Large intestine (tissue), 3 donors: ENCODE measurements around the gene MLLT3. TPM values are rescaled to one million over a fixed set of nuclear protein-coding genes. Genes with fewer than 3 reads are reported as not detected.
A peak's percentile ranks its signal among the peaks of the same experiment; 100 is the strongest.

ENCODE experiments used
- DNase-seq, 2 donors: peaks; one replicate each; pipeline versions ENCODE4 v3.0.0 to v3.0.0-alpha.2; 2013
- H3K27ac ChIP-seq: one replicate; pipeline ENCODE4 v1.5.1; 2013; ENCODE audit warnings: low read length
- H3K27me3 ChIP-seq: 2 replicates; pipeline ENCODE4 v1.6.1; 2013; ENCODE audit warnings: low read length; ENCODE audit not compliant: control insufficient read depth, insufficient read depth
- H3K36me3 ChIP-seq: 2 replicates; pipeline ENCODE4 v1.6.1; 2013; ENCODE audit warnings: low read length; ENCODE audit not compliant: control insufficient read depth, insufficient read depth
- H3K4me1 ChIP-seq: one replicate; pipeline ENCODE4 v1.6.1; 2013; ENCODE audit warnings: low read length; ENCODE audit not compliant: control insufficient read depth, insufficient read depth
- H3K4me3 ChIP-seq: one replicate; pipeline ENCODE4 v1.5.1; 2013; ENCODE audit warnings: low read length
- H3K9me3 ChIP-seq: one replicate; pipeline ENCODE4 v1.6.1; 2013; ENCODE audit warnings: mild to moderate bottlenecking, low read depth, low read length, moderate library complexity; ENCODE audit not compliant: control insufficient read depth
- WGBS: methylation state at CpG from one replicate; pipeline ENCODE4 v1.1.5; 2013; ENCODE audit warnings: low lambda C conversion rate; ENCODE audit not compliant: insufficient coverage; 5-methylcytosine and 5-hydroxymethylcytosine counted together
- polyA plus RNA-seq: library from polyadenylated mRNA; unstranded; fragments of 120-200 nt; gene quantifications from one replicate; pipeline ENCODE4 v1.2.1, GENCODE V29; 2013

Gene MLLT3
- polyA plus RNA-seq, 1 donor: 25.0 TPM

DNA sequence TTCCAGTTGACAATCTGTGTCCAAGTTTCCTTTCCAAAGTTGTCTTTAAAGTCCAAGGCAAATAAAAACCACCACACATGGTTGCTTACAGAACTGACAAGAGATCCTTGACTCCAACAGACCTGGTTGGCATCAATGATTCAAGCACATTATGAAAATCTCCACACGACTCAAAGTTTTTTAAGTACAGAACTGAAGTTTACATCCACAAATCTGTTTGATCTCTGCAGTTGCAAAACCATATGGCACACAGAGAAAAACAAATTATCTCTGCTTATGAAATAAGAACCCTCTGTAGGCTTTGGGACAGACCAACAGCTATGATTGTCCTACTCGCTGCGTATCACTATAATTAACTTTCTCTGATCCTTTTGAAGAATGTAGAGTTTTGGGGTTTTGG, 60.8 kb downstream of the MLLT3 start:
- WGBS: 80% methylated on average over 1 of the region's 3 CpGs
- H3K4me1 ChIP-seq: no peaks in the 10 kb centered on the region
- no peak for DNase-seq
- H3K36me3 ChIP-seq: no peaks in the 10 kb centered on the region
- no peak overlapping the region for H3K27ac ChIP-seq
- no peak overlapping the region for H3K4me3 ChIP-seq
- no peaks in the 10 kb centered on the region for H3K9me3 ChIP-seq
- no peaks in the 10 kb centered on the region for H3K27me3 ChIP-seq

DNA sequence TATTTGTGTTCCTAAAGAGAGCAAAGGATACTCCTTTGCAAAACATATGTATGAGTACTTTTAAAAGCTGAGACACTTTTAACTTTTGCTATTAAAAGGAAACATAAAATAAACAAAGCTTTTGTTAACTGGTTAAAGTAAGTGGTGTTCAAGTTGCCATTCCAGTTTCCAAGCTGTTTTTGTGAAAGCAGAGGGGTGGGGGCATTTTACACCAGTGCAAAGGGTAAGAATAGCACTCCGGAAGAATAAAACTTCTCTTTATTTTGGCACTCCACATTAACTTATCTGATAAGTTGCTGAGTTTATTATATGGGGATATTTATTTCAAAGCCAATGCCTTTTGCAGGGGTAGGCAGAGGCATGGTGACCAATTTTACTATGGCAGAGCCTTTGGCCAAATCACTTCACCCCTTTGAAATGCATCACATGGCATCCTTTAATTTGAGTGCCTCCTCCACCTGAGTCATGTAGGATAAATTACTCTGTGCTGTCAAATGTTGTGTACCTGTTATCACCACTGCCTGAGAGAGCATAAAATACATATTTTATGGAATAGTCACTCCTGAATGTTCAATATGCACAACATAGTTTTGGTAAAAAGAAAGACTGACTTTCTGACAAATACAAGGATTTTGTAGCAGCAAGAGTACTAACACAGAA, 62.9 kb downstream of the MLLT3 start:
- Histone ChIP-seq H3K27me3 (no peaks in the 10 kb centered on the region), H3K9me3 (no peaks in the 10 kb centered on the region), H3K4me1 (no peaks in the 10 kb centered on the region), H3K4me3 (no peak overlapping the region), H3K27ac (no peak overlapping the region), H3K36me3 (no peaks in the 10 kb centered on the region)
- peak in 1 of 2 donors; percentile 24 for DNase-seq
- 20% methylated on average over 1 of the region's 1 CpG for WGBS

DNA sequence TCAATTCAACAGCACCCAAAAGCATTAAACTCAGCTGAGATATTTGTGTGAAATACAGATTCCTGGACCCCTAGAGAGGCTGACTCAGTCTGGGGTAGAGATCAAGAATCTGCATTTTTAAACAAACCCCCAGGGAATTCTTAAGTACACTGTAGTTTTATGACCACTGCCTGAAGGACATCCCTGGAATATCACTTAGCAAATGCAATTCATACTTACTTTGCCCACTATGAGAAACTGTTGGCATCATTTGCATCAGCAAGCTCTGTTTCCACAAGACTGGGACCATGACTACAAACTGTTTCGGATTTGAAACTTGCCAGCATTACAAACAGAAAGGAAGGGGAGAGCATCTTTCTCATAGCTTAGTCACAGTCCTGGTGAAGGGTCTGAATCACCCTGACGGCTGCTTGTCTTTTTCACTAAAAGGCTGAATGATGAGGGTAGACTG, 63.7 kb downstream of the MLLT3 start:
- Histone ChIP-seq H3K27me3 (no peaks in the 10 kb centered on the region), H3K36me3 (no peaks in the 10 kb centered on the region), H3K9me3 (no peaks in the 10 kb centered on the region), H3K4me1 (no peaks in the 10 kb centered on the region), H3K4me3 (no peak overlapping the region), H3K27ac (no peak overlapping the region)
- no CpG with 5 or more reads among the region's 2 CpGs for WGBS
- DNase-seq: no peak

GRCh38 chr9:20557890-20558565, 64.3 kb downstream of the MLLT3 start:
- Histone ChIP-seq H3K9me3 (no peaks in the 10 kb centered on the region), H3K27ac (no peak overlapping the region), H3K4me3 (no peak overlapping the region), H3K27me3 (no peaks in the 10 kb centered on the region), H3K36me3 (no peaks in the 10 kb centered on the region), H3K4me1 (no peaks in the 10 kb centered on the region)
- DNase-seq: no peak
- WGBS: 73% methylated on average over 3 of the region's 5 CpGs

DNA sequence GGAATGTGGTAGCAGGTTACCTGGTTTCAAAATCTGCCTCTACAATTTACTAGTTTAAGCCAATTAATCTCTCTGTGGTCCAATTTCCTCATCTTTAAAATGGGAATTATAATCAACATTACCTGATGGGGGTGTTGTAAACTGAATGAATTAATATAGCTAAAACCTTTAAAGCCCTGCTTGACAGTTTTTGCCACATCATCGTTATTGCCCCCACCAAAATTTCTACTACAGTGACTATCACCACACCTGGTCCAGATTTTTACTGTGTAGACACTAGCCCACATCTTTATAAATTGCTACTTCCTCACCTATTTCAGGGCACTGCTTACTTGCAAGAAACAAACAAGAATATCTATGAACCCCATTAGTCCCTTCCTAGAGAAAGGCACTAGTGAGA, 65.0 kb downstream of the MLLT3 start:
- no peak for DNase-seq
- WGBS: 100% methylated on average over 1 of the region's 1 CpG
- Histone ChIP-seq H3K4me3 (no peak overlapping the region), H3K36me3 (no peaks in the 10 kb centered on the region), H3K9me3 (no peaks in the 10 kb centered on the region), H3K27me3 (no peaks in the 10 kb centered on the region), H3K27ac (no peak overlapping the region), H3K4me1 (no peaks in the 10 kb centered on the region)

DNA sequence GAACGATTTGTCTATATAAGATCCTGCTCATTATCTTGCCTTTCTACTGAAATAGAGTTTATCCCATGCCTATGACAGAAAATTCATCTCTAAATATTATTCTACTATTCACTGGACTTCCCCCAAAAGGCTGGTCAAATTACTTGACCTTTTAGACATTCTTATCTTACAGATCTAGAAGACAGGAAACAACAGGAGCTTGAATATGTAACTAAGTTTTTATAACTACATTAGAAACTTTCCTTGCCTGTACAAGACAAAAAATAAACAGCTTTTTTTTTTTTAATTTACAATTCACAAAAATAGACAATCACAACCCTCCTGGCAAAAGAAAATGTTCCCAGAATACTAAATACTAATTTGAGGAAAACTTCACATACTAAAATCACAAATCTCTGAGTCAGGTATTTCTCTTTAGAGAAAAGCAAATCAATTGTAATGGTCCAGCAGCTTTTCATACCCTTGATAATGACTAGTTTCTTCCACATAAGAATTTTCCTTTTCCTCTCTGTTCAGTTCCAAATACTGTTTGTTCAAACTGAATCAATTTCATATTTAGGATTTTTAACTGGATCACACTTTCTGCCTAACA, 68.6 kb downstream of the MLLT3 start:
- Histone ChIP-seq H3K27me3 (no peaks in the 10 kb centered on the region), H3K27ac (no peak overlapping the region), H3K4me1 (peaks cover 8% of the 10 kb centered on the region), H3K36me3 (no peaks in the 10 kb centered on the region), H3K9me3 (no peaks in the 10 kb centered on the region), H3K4me3 (no peak overlapping the region)
- WGBS: no CpG with 5 or more reads among the region's 1 CpG
- no peak for DNase-seq

DNA sequence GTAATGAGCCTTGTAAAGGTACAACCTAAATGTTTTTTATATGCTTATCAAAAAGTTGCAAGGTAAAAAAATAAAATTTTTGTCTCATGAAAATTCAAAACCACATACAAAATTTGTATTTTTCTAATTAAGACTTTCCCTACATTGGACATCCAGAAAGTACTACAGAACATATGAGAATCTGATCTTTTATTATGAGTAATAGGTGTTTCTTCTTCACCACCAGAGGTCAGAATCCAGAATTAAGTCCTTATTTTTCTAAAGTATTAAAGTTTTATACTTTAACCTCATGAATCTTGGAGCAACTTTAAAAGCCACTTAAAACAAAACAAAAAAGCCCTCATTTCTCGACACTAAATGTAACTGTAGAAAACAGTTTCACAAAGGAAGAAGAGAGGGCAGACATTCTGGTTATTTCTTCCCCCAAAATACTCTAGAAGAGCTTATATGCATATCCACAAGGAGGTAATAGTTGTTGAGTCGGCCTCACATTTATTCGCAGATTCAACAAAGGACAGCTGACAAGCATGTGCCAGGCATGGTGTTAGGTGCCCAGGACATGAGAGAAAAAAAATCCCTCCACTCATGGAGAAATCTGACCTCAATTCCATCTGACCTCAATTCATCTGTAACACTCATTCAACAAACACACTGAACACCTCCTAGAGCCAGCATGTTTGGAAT, 69.3 kb downstream of the MLLT3 start:
- WGBS: no CpG with 5 or more reads among the region's 3 CpGs
- Histone ChIP-seq H3K27ac (no peak overlapping the region), H3K4me3 (no peak overlapping the region), H3K27me3 (no peaks in the 10 kb centered on the region), H3K9me3 (no peaks in the 10 kb centered on the region), H3K4me1 (peaks cover 8% of the 10 kb centered on the region), H3K36me3 (no peaks in the 10 kb centered on the region)
- DNase-seq: peak in 1 of 2 donors; percentile 20

DNA sequence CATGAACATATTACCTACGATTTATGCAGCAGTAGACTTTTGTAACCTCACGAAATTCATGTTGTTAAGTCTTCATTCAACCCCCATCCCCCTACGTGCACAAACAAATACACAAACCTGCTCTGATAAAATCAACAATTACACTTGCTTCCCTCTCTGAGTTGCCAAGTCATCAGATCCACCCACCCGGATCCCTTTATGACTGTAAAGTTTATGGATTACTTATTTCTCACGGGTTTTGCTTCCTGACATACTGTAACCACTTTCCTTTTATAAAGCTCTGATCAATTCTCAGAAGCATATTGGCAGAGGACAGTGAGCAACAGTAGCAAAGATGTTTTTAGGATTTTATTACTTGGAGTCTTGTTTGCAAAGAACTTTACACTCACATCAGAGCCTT, 70.5 kb downstream of the MLLT3 start:
- 20% methylated on average over 1 of the region's 5 CpGs for WGBS
- DNase-seq: peak; percentile 42 to 83
- H3K4me1 ChIP-seq: peaks cover 8% of the 10 kb centered on the region
- H3K9me3 ChIP-seq: no peaks in the 10 kb centered on the region
- H3K36me3 ChIP-seq: no peaks in the 10 kb centered on the region
- H3K27ac ChIP-seq: peak overlapping the region; percentile 37
- H3K27me3 ChIP-seq: no peaks in the 10 kb centered on the region
- no peak overlapping the region for H3K4me3 ChIP-seq

GRCh38 chr9:20551236-20551635, 71.1 kb downstream of the MLLT3 start:
- no peak overlapping the region for H3K4me3 ChIP-seq
- H3K9me3 ChIP-seq: no peaks in the 10 kb centered on the region
- peak; percentile 14 to 58 for DNase-seq
- H3K4me1 ChIP-seq: peaks cover 8% of the 10 kb centered on the region
- H3K27ac ChIP-seq: peak overlapping the region; percentile 37
- no peaks in the 10 kb centered on the region for H3K36me3 ChIP-seq
- no peaks in the 10 kb centered on the region for H3K27me3 ChIP-seq

DNA sequence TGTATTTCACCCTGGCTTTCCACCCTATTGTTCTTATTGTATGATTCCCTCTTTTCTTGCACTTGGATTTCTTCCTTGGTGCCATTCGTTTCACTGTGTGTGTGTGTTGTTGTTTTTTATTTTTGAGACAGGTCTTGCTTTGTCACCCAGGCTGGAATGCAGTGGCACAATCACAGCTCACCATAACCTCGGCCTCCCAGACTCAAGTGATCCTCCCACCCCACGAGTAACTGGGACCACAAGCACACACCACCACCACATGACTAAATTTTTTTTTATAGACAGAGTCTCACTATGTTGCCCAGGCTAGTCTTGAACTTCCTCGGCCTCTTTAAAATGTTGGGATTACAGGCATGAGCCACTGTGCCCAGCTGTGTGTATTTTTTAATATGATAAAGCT, 72.0 kb downstream of the MLLT3 start:
- whole genome bisulfite sequencing: 100% methylated on average over 1 of the region's 4 CpGs
- Histone ChIP-seq H3K9me3 (no peaks in the 10 kb centered on the region), H3K27me3 (no peaks in the 10 kb centered on the region), H3K4me1 (peaks cover 8% of the 10 kb centered on the region), H3K27ac (no peak overlapping the region), H3K4me3 (no peak overlapping the region), H3K36me3 (no peaks in the 10 kb centered on the region)
- no peak for DNase-seq
